Measurements from ENCODE around the gene FNDC3B.

FNDC3B gene

DNA sequence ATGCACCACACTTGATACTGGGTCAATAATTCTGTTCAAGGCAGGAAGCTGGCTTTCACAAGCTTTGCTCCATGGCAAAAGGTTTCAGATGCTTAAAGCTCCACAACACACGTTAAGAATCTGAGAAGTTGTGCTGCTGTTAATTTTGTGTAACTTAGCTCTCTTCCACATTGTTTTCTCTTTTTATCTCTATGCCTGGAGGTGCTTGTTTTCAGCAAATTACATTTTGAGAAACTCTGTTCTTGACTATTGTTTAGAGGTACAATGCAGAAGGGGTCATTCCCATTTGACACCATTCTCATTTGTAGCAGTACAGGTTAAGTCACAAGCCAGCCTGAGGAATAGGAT is 156.0 kb downstream of the FNDC3B start:
- no peak for DNase-seq

DNA sequence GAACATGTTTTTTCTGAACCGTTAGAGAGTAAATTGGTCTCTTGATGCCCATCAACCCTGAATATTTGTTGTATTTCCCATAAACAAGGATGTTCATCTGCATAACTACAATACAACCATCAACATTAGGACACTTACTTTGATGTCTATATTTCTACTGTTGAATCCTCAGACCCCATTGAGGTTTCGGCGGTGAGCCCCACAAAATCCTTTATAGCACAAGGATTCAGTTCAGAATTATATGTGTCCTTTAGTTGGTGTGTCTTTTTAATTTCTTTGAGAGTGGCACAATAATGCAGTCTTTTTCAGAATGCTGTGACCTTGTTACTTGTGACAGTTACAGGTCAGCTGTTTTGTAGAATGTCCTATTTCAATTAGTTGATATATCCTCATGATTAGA is 158.0 kb downstream of the FNDC3B start:
- DNase-seq = no peak

DNA sequence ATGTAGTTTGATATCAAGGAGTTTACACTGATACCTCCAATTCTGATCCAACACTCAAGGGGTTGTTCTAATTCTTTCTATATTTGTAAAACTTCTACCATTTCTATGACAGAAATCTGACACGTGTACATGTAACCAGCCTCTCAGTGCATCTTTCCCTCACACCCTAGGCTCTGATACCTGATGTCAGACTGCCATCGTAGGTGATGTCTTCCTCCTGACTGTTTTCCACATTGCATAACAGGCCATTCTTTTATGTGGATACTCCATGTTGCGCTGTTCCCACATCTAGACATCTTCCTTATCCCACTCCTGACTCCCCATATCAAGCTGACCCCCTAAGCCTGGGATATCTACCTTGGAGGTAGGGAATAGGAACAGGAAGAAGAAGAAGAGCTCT is 159.1 kb downstream of the FNDC3B start:
- no peak for DNase-seq

DNA sequence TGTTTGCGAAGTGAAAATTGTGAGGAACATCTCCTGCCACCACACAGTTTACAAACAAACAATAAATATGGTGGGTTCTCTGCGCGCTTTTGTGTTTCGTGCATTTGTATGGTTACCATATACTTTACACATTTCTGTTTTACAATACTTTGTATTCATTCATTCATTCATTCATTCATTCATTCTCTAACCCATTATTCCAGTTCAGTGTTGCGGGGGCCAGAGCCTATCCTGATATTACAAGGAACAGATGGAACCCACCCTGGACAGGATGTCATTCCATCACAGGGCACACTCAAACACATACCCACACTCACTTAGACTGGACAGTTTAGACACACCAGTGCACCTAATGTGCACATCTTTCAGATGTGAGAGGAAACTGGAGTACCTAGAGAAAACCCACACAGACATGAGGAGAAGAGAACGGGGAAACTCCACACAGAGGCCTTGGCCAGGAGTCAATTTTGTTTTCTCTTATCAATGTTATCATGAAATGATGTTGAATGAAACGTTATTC is 160.5 kb downstream of the FNDC3B start:
- no peak for DNase-seq

DNA sequence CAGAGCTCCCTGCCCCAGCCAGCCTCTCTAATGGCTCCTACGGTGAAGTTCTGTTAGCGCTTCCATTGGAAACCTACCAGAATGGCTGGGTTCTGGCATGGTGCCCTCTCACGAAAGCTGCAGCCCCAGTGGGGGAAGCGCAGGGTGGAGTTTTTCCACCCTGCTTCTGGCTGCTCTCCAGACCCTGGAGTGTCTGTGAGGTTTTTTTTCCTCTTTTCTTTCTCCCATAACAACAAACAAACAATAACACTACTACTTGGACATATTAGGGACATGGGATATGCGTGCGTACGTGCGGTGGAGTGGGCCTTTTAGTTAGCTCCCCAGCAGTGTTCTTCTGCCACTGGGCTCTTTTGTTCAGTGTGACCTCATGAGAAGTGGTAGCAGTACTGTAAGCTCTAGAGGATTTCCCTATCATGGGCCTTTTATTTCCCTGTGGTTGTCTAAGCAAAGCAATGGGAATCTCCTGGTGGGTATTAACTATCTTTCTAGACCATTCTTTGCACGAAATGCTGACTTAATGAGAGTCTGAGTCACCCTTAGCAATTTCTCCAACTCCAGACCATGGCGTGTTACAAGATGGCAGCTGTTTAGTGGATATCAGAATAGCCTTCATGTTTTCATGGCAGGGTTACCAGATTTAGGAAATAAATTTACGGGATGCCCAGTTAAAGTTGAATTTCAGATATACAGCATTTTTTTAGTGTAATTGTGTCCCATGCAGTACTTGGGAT is 161.9 kb downstream of the FNDC3B start:
- DNase-seq = peak; percentile 86

DNA sequence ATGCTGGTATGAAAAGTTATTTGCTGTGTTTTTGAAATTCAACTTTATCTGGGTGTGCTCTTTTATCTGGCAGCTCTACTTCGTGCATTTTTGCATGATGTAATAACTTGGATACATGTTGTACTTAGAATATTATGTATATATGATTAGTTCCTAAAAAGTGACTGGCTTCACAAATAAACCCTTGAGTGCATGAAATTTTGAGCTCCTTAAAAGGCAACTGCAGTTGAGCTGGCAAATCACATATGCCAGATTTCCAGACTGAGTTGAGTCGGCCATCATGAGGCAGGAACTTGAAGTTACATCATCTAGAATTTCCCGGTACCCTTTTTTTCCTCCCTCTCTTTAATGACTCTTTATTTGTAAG is 162.5 kb downstream of the FNDC3B start:
- DNase-seq = no peak

DNA sequence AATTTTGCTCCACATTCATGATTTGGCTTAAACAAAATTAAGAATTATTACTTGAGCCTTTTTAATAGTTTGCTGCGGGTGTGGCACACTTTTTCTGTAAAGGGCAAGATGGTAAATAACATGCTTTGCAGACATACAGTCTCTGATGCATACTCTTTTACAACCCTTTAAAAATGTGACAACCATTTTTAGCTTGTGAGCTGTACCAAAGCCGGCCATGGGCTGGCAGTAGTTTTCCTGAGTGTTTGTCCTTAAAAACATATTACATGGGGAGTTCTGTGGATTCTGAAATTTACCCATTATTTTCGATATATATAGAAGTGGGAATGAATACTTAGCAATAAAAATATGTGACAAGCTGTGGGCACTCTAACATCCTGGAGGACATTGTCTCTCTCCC is 163.4 kb downstream of the FNDC3B start:
- DNase-seq = no peak

DNA sequence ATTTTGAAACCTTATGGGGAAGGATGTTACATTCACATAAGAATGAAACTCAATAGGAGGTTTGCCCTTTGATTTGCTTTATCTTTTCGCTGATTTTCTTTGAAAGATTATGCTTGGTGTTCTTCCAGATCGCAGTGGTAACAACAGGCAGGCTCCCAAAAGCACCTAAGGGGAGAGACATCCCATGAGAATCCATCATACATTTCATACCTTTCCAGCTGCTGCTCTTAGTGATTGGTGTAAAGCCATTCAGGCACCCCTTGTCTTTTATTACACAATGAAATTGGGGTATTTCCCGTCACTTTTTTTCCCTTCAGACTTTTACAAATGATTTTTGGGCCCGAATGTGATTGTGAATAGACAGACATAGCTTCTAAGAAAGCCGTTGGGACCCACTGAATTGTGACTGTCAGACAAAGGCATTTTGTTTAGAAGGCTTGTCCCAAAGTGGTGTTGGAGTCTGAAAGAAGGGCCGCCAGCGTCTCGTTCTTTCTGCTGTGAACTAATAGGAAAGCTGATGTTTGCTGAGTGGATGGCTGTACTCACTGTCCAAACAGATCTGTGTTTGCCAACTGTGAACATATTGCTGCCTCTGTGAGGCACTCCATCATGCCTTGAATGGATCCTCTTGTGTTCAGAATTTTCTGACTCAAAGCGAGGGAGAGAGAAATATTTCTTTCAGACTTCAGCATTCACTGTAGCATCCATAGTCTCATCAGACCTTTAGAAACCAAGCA is 164.3 kb downstream of the FNDC3B start:
- peak; percentile 84 for DNase-seq

DNA sequence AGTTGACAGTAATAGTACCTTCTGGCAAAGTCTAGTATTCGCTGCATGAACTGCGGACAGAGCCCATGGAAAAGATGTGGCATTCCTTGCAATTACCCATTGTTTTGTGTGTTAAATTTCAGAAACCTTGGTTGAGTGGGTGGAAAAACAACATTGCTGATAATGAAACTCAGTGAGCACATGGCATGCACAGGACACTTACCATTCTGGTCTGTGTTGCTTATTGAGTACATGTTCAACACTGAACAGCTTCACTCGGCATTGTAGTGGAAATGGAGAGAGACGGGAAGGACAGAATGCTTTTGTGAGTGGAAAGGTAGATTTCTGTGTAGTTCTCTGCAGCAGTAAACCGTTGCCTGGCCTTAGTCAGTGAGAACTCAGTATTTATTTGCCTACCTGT is 165.3 kb downstream of the FNDC3B start:
- no peak for DNase-seq

DNA sequence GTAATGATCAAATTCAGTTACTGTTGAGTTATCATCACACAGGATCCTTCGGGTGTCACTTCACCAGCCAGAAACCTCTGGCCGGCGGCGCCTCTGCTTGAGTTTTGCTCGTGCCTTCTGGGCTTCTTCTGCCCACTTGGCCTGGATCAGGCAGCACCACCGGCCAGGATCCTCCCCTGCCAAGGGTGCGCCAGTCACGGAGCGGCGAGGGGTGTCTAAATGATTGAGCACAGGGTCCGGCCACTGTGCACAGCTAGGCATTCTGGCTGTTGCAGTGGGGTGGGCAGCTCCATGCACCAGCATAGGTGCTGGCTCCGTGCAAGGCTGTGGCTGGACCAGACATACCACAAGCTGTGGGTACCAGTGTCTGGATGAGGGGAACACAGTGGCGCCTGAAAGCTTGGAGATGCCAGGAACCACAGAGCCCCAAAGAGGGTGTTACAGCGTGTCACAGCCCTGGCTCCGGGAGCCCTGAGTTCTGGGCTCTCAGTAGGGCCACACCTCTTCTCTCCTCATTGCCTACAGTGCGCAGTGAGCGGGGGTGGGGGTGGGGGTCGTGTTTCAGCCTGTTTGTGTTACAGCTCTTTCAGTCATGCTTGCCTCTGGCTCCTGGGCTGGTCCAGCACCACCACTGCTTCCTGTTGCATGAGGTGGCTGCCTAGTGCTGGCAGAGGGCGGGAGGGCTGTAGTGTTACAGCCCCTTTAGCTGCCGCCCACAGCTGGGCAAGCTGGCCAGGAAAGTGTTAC is 169.4 kb downstream of the FNDC3B start:
- DNase-seq = no peak

DNA sequence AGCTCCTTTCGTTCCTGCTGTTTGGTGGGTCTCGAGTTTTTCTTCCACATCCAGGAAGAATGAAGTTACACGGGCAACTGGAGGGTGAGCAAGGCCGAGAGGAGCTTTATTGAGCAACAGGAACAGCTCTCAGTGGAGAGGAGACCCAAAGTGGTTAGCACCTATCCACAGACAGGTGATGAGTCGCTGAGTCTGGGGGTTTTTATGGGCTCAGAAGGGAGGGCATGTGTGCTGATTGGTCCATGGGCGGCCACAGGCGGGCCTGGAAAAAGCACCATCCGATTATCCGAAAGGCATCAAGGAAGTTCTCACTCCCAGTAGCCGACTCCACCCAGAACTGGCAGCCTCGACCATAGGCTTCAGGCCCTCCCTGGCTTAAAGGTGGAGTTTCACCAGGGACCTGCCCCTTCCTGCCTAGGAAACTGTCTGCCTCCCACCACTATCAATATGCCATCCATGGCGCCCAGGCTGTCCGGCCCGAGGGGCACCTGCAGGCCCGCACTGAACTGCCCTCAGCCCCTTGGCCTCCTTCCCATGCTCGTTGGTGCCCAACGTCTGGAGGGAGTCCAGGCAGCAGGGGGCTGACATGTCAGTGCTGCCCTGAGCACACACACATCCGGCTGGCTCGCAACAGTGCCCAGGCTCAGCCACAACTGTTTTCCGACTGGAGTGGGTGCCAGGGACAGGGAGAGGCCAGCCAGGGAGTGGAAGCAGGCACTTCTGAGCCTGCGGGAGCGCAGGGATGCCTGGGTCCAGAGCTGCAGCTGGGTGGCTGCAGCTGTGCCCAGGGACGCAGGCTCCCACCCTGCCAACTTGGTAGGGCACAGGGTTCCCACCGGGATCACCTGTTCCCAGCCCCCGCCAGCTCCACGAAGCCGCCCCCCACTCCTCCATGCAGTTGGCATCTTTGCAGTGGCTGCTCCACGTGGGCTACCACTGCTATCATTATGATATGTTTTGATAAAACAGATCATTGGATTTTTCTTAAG is 170.2 kb downstream of the FNDC3B start:
- DNase-seq = no peak

DNA sequence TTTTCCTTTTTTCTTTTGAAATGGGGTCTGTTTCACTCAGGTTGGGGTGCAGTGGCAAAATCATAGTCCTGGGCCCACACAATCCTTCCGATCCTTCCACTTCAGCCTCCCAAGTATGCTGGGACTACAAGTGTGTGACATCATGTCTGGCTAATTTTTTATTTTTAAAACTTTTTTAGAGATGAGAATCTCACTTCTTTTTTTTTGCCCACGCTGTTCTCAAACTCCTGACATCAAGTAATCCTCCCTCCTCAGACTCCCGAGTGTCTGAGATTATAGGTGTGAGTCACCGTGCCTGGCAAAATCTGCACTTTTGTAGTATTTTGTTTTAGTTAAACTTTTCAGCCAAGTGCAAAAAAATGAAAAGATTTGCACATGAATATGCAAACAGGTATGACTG is 171.0 kb downstream of the FNDC3B start:
- no peak for DNase-seq

DNA sequence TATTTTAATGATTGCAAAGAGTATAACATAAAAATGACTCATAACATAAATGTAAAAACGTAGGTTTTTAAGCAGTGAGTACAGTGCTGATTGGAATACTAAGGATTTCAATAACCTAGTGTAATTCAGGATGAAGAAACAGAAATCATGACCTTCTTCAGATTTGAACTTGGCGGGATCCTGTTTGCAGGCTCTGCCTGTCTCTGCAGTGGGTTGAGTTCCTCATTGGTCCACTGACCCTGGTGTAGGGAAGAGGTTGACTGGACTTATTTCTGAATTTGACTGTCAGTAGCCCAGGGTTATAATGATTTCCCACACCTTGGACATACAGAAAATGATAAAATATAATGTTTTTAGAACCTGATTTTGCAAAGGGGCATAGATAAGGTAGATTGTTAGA is 171.7 kb downstream of the FNDC3B start:
- no peak for DNase-seq

DNA sequence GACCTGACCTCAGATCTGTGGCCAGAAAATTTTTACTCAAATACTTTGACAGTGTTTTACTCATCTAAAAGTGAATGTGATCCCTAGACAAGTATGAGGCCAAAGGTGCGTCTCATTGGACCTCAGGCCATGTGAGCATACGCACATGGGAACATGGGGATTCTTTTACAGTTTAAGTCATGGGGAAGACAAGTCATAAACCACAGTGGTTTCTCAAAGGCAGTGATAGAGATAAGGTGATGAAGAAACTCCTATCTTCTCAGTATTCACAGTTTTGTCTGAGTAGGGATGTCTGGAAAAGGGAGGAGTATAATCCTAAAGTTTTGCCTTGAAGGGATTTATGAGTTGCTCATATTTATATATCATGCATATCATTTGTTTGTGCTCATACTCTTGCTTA is 173.8 kb downstream of the FNDC3B start:
- DNase-seq = no peak

DNA sequence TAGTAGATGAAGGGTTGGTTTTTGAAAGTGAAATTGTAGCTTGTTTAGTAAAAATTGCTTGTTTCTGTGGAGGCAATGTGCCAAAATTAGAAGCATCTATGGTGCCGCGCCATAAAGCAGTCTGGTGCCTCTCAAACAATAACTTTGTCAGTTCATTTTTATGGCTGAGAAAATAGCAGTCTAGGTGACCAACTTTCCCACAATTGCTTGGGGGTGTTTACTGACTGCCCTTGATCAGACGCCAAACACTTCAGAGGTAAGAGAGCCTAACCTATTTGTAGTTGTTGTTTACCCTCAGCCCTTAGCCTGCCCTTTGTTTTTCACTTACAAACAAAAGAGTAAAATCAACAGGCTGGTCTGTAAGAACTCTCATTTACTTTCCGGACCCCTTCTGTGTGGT is 174.5 kb downstream of the FNDC3B start:
- peak; percentile 61 for DNase-seq

DNA sequence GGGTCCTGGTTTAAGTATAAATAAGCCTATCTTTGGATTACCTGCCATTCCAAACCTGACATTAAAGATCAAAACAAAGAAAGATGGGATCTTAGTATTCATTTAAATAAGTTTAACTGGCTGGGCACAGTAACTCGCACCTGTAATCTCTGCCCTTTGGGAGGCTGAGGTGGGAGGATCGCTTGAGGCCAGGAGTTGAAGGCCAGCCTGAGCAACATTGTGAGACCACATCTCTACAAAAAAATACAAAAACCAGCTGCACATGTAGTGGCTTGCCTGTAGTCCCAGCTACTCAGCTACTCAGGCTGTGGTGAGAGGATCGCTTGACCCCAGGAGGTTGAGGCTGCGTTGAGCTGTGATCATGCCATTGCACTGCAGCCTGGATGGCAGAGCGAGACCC is 176.9 kb downstream of the FNDC3B start:
- no peak for DNase-seq

DNA sequence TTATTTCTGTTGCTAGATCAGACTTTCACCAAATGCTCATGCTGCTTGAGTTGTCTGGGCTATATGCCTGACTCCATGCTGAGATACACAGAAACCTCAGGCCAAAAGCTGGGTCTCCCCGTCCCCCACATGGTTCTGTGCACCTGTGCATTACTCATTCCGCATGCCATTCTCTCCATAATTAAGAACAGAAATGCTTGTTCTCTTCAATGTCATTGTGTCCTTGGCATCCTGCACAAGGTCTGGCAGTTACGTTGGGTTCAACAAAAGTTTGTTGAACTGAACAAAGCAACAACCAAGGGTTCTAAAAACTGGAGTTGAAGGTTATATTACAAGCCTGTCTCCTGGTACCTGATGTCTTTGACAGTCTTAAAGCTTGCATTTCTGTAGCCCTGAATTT is 177.5 kb downstream of the FNDC3B start:
- DNase-seq = no peak

DNA sequence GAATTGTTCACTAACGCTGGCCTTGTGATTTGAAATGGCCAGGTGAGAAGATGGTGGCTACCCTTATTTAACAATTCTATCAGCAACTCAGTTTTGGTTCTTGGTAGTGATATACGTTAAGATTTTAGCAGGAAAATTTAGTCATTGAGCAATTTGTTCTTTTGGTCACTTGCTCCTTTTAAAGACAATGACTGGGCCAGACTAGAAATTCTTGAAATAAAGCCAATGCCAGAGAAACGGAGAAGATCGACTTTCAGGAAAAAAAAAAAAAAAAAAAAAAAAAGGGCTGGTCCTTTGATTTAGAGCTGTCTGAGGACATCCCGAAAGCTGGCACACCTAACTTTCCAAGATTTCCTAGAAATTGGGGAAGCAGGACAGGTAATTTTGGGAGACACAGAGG is 178.5 kb downstream of the FNDC3B start:
- DNase-seq = no peak

DNA sequence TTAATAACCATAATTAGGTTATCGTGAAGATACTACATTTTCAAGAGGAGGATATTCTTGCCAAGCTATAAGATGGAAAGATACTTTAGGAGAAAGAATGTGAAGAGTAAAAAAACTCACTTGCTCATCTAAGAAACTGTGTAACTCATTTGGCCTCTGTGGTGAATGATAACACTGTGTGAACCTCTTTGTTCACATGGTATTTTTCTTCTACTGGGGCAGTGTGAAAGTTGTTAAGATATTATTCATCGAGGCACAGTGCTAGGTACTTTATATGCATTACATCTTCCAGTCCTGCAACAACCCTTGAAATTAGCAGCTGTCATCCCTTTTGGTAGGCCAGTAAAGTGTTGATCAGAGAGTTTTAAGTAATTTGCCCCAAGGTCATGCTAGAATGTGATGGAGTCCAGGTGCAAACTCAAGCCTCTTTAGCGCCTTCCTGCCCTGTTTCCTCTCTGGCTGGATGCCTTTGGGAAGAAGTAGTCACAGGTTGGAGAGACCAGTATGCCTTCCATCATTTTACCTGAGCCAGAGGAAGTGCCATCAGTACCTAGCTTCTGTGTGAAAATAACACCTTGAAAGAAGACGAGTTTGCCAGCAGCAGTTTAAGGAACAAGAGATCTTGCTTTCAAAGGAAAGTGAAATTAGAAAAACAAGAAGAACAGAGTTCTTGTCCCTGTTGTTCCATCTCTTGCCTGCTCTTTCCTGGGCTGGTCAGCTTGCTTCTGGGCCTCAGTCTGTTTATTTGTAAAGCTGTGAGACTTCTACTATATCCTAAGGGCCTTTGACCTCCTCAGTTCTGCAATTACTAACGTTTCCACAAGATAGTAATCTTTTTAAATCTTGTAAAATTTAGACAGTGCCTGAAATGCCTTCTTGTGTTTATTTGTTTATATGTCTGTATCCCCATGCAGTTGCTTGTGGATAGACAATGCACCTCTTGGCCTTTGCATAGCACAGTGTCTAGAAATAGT is 179.3 kb downstream of the FNDC3B start:
- DNase-seq = no peak

DNA sequence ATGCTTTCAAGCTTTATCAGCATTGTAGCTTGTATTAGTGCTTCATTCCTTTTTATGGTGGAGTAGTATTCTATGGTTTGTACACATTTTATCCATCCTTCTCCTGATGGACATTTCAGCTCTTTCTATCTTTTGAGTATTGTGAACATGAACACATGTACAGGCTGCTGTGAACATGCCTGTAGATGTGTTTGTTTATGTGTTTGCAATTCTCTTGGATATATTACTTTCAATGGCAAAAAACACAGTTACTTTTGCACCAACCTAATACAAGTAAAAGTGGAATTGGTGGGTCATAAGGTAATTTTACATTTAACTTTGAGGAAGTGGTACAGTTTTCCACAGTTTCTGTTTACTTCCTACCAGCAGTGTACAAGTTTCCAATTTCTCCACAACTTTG is 180.4 kb downstream of the FNDC3B start:
- DNase-seq = no peak

DNA sequence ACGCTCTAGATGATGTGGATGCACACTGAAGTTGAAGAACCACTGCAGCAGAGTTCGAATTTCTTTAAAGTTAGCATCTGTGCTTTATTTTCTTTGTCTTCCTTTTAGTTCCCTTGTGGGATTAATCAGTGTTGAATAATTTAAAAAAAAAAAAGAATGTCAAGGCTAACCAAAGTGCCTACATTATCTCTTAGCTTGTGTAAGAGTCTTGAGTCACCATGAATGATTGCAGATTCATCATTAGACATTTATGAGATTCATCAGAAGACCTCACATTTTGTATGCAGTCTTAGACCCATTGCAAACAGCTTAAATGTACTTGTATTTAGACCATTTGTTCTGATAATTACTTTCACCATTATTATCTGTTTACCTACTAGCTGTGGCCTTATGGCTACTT is 182.2 kb downstream of the FNDC3B start:
- DNase-seq = no peak

Data from NCI-H1092 (cell line).